Lower leg skin (tissue), 4 donors: ENCODE data around the gene CYP39A1. TPM values are rescaled to one million over a fixed set of nuclear protein-coding genes. Genes with fewer than 3 reads are reported as not detected.

Source experiments
- DNase-seq, 2 donors: peaks; one replicate each; pipeline ENCODE4 v3.0.0-alpha.2; 2019; ENCODE audit warnings: low spot score in 2 of 2
- H3K4me3 ChIP-seq: fragments of 200-600 bp; sonication (generic); 2 replicates; pipeline ENCODE4 v1.5.1; 2017; ENCODE audit warnings: mild to moderate bottlenecking, low read depth; ENCODE audit not compliant: poor library complexity, severe bottlenecking
- POLR2A ChIP-seq, 2 donors: fragments of 450-650 bp; IDR thresholded peaks; one replicate each; pipeline ENCODE4 v1.6.1; 2016 to 2017; ENCODE audit warnings: antibody characterized with exemption in 2 of 2, mild to moderate bottlenecking in 1 of 2, moderate library complexity in 1 of 2
- WGBS, 2 donors: methylation state at CpG; one replicate each; pipeline ENCODE4 v1.1.5; 2018; 5-methylcytosine and 5-hydroxymethylcytosine counted together
- intact Hi-C: fragments of 100-400 bp; cut with DNase I; formaldehyde crosslinking; loops from one replicate; pipeline ENCODE4 v1.15.0; 2023; ENCODE audit warnings: low total_unique reads
- total RNA-seq, 4 donors: library from RNA; depleted of rRNA; stranded (reverse); fragments of >200 nt; gene quantifications; one replicate each; pipeline ENCODE4 v1.1.0, GENCODE V29; 2016
- TF ChIP-seq, protein P1 (sequence below), 3 donors: fragments of 450-650 bp; IDR thresholded peaks; one replicate each; pipeline ENCODE4 v1.5.1; 2016; ENCODE audit warnings: antibody characterized with exemption in 3 of 3, mild to moderate bottlenecking in 3 of 3, moderate library complexity in 2 of 3

The CYP39A1 gene
- total RNA-seq, 4 donors from 2014 or later, result 22.6 to 38.2 (median 34.3) TPM

DNA sequence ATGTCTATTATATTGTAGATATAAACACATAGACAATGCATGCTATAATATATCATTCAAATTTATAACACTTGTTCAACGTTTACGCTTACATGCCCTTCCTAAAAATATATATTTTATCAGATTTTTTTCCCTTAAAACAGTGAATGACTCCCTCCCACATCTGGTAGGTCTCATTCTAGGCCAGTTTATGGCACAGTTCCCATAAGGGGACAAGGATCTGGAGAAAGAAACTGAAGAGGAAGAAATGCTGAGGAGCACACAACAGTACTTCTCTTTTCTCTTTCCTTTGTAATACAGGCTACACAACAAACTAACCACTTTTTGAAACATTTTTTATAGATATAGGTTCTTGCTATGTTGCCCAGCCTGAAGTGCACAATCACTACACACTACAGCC is 112.8 kb downstream of the CYP39A1 start:
- no peak overlapping the region for H3K4me3 ChIP-seq
- TF ChIP-seq, protein P1, sequence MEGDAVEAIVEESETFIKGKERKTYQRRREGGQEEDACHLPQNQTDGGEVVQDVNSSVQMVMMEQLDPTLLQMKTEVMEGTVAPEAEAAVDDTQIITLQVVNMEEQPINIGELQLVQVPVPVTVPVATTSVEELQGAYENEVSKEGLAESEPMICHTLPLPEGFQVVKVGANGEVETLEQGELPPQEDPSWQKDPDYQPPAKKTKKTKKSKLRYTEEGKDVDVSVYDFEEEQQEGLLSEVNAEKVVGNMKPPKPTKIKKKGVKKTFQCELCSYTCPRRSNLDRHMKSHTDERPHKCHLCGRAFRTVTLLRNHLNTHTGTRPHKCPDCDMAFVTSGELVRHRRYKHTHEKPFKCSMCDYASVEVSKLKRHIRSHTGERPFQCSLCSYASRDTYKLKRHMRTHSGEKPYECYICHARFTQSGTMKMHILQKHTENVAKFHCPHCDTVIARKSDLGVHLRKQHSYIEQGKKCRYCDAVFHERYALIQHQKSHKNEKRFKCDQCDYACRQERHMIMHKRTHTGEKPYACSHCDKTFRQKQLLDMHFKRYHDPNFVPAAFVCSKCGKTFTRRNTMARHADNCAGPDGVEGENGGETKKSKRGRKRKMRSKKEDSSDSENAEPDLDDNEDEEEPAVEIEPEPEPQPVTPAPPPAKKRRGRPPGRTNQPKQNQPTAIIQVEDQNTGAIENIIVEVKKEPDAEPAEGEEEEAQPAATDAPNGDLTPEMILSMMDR (IDR thresholded peaks at IDR 0.05), result no peak
- TF ChIP-seq POLR2A (IDR thresholded peaks at IDR 0.05), result no peak
- intact Hi-C loops, result no loop called here
- DNase-seq, result no peak
- WGBS, 2 donors, result 83 to 87% methylated on average over 2 of the region's 2 CpGs

DNA sequence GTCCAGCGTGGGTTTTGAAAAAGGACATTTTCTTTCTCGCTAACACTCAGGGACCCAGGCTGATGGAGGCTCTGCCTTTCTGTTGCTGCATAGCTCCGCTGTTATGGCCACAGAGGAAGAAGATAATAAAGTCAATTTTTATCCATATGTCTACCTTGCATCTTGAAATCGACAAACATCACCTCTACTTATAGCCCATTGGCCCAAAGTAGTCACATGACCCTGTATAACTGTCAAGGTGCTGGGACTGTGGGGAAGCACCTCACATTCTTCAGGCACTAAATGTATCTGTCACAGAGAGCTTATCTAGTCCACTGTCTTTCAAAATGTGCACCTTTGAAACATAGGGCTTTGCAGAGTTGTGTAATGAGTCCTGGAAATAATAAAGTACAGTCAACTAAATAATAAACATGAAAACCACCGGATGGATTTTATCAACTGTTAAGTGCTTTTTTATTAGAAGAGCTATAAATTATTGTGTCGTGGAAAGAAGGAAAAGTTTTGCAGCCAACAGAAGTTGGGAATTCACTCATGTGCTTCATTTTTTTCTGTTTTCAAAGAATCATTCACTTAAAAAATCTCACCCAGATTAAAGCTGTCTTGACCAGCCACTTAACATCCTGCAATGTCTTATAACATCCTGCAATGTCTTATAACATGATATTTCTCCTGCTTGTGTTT is 113.7 kb downstream of the CYP39A1 start:
- DNase-seq, result no peak
- no peak overlapping the region for H3K4me3 ChIP-seq
- intact Hi-C loops, result no loop called here
- WGBS, 2 donors, result 54 to 59% methylated on average over 6 of the region's 6 CpGs
- TF ChIP-seq, protein P1 (IDR thresholded peaks at IDR 0.05), result no peak
- TF ChIP-seq POLR2A (IDR thresholded peaks at IDR 0.05), result no peak

DNA sequence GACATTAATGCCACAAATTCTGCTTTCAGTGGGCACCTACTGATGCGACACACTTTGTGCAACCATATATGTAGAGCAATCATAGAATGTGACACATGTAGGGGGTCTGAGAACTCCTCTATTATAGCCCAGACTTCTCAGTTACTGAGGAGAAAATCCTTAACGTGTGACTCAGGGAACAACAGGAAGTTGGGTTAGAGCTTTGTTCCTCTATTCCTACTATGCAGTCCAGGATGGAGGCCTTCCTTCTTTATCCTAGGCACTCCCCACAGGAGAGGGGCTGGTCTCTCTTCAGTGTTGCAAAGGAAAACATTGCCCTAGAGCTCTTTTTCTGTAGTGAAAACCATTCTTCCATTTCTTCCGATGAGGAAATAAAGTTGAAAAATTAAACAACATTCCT is 121.7 kb downstream of the CYP39A1 start:
- WGBS, 2 donors, result 67% methylated on average over 3 of the region's 3 CpGs
- no peak overlapping the region for H3K4me3 ChIP-seq
- no peak for DNase-seq
- intact Hi-C loops, result no loop called here
- no peak for TF ChIP-seq POLR2A (IDR thresholded peaks at IDR 0.05)
- TF ChIP-seq, protein P1 (IDR thresholded peaks at IDR 0.05), result no peak

DNA sequence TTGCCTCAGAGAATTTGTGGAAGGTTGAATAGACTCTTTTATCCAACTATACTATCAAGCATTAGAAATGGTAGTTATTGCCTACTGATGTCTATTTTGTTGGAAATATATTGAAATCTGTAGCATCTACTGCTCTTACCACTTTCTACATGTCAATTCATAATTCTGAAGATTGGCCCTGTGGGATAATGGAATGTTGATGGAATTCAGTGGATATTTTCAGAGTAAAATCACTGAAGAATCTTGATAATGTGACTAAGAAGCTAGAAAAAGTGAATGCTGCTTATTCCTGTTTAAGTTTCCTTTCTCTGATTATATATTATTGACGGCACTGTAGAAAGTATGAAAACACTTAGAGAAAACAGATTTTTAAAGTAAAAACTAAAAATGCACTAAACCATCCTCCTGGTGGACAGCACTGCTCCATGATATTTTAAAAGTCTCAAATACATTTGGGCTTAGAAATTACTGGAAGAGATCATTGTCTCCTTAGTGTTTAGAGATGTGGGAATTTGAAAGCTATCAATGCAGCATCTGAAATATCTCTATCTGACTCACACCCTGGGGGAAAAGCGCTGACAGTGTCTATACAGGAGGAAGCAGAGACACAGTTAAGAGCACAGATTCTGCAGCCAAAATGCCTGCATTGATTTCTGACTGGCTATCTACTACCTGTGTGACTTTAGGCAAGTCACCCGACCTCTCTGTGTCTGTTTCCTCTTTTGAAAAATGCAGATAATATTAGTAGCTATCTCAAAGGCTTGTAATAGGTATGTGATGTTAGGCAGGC is 123.5 kb downstream of the CYP39A1 start:
- TF ChIP-seq, protein P1 (IDR thresholded peaks at IDR 0.05), result no peak
- no peak for TF ChIP-seq POLR2A (IDR thresholded peaks at IDR 0.05)
- 73 to 80% methylated on average over 3 of the region's 3 CpGs for WGBS, 2 donors
- H3K4me3 ChIP-seq, result no peak overlapping the region
- DNase-seq, result no peak
- intact Hi-C loops, result no loop called here

DNA sequence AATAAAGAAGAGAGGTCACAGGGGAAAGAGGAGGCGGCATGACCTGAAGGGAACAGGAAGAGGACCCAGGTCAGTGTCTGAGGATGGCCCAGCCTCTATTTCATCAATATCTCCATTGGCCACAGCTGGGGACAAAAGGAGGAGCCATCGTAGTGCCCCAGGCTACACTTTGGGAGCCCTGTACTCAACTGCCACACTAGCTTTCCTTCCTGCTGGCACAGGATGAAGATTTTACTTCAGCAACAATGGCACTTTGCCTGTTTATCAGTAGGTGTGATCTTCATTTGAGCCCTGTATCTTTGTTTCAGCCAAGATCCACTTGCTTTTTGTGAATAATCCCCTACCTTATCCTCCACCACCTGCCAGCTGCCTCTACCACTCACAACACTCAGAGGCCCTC is 126.0 kb downstream of the CYP39A1 start:
- intact Hi-C loops, result no loop called here
- TF ChIP-seq, protein P1 (IDR thresholded peaks at IDR 0.05), result no peak
- no peak for TF ChIP-seq POLR2A (IDR thresholded peaks at IDR 0.05)
- H3K4me3 ChIP-seq, result no peak overlapping the region
- no peak for DNase-seq
- 82 to 96% methylated on average over 2 of the region's 2 CpGs for WGBS, 2 donors
